HepG2 (cell line): ENCODE results near the gene ZNF526. TPM values are rescaled to one million over a fixed set of nuclear protein-coding genes. Genes with fewer than 3 reads are reported as not detected.

ENCODE experiments used
- EEA1 ChIP-seq: sonication (generic); formaldehyde crosslinking; IDR thresholded peaks from 2 replicates; pipeline ENCODE4 v1.5.1; 2020; ENCODE audit warnings: mild to moderate bottlenecking, missing genetic modification reagents, borderline replicate concordance
- FOSL2 ChIP-seq: sonication (generic); formaldehyde crosslinking; IDR thresholded peaks from 2 replicates; pipeline ENCODE4 v1.4.0; 2020; ENCODE audit warnings: missing genetic modification reagents
- GABPA ChIP-seq, 2 experiments: IDR thresholded peaks; 2 replicates each; pipeline ENCODE4 v1.6.1; 2011 to 2016; ENCODE audit warnings: low read depth in 2 of 2, low read length in 1 of 2, missing biosample characterization in 1 of 2, missing genetic modification characterization in 1 of 2
- HCFC1 ChIP-seq: fragments of 150-350 bp; IDR thresholded peaks from 2 replicates; pipeline ENCODE4 v1.6.1; 2014; ENCODE audit warnings: low read depth, low read length
- HMGA1 ChIP-seq: sonication (generic); formaldehyde crosslinking; conservative IDR thresholded peaks from 2 replicates; pipeline ENCODE4 v1.4.0; 2020; ENCODE audit warnings: missing genetic modification reagents
- MEF2D ChIP-seq: sonication (generic); formaldehyde crosslinking; IDR thresholded peaks from 2 replicates; pipeline ENCODE4 v1.5.1; 2020; ENCODE audit warnings: mild to moderate bottlenecking, missing genetic modification reagents
- MEIS1 ChIP-seq: sonication (generic); formaldehyde crosslinking; IDR thresholded peaks from 2 replicates; pipeline ENCODE4 v1.9.0; 2021; ENCODE audit warnings: mild to moderate bottlenecking, missing genetic modification reagents, moderate library complexity, borderline replicate concordance
- MYC ChIP-seq: sonication (generic); formaldehyde crosslinking; IDR thresholded peaks from 2 replicates; pipeline ENCODE4 v1.9.0; 2021; ENCODE audit warnings: missing genetic modification reagents, borderline replicate concordance
- PAX8 ChIP-seq: sonication (generic); formaldehyde crosslinking; IDR thresholded peaks from 2 replicates; pipeline ENCODE4 v1.8.0; 2022; ENCODE audit warnings: mild to moderate bottlenecking, missing genetic modification reagents, borderline replicate concordance
- PBX3 ChIP-seq: sonication (generic); formaldehyde crosslinking; IDR thresholded peaks from 2 replicates; pipeline ENCODE4 v1.8.1; 2023; ENCODE audit warnings: missing genetic modification reagents, inconsistent platforms, borderline replicate concordance
- PCBP2 ChIP-seq: fragments of 200-400 bp; formaldehyde crosslinking; optimal IDR thresholded peaks from 2 replicates; pipeline ENCODE3; 2018; ENCODE audit warnings: low read length, low read depth; ENCODE audit not compliant: poor library complexity, severe bottlenecking
- SMAD3 ChIP-seq: sonication (generic); formaldehyde crosslinking; IDR thresholded peaks from 2 replicates; pipeline ENCODE4 v1.4.0; 2020; ENCODE audit warnings: missing genetic modification reagents
- SNAPC5 ChIP-seq: sonication (generic); formaldehyde crosslinking; IDR thresholded peaks from 2 replicates; pipeline ENCODE4 v1.8.1; 2023; ENCODE audit warnings: mild to moderate bottlenecking, missing genetic modification reagents, borderline replicate concordance
- ZBTB8A ChIP-seq: sonication (generic); formaldehyde crosslinking; IDR thresholded peaks from 2 replicates; pipeline ENCODE4 v1.4.0; 2020; ENCODE audit warnings: mild to moderate bottlenecking, low read depth, missing genetic modification reagents, borderline replicate concordance
- ZNF205 ChIP-seq: IDR thresholded peaks from 2 replicates; pipeline ENCODE4 v1.6.1; 2018; ENCODE audit warnings: missing biosample characterization, missing genetic modification reagents
- ZNF253 ChIP-seq: sonication (generic); formaldehyde crosslinking; IDR thresholded peaks from 2 replicates; pipeline ENCODE4 v1.8.0; 2022; ENCODE audit warnings: mild to moderate bottlenecking, missing genetic modification reagents, borderline replicate concordance
- ZNF260 ChIP-seq: sonication (generic); formaldehyde crosslinking; IDR thresholded peaks from 2 replicates; pipeline ENCODE4 v1.4.0; 2020; ENCODE audit warnings: missing genetic modification reagents, low read depth, mild to moderate bottlenecking, borderline replicate concordance
- ZNF530 ChIP-seq: sonication (generic); formaldehyde crosslinking; IDR thresholded peaks from 2 replicates; pipeline ENCODE4 v1.5.0; 2020; ENCODE audit warnings: low read depth, mild to moderate bottlenecking, missing genetic modification reagents
- ZNF761 ChIP-seq: sonication (generic); formaldehyde crosslinking; conservative IDR thresholded peaks from 2 replicates; pipeline ENCODE4 v1.4.0; 2020; ENCODE audit warnings: mild to moderate bottlenecking, missing genetic modification reagents
- ZSCAN31 ChIP-seq: sonication (generic); formaldehyde crosslinking; IDR thresholded peaks from 2 replicates; pipeline ENCODE4 v1.5.0; 2020; ENCODE audit warnings: low read depth, mild to moderate bottlenecking, missing genetic modification reagents
- ZSCAN9 ChIP-seq: IDR thresholded peaks from 2 replicates; pipeline ENCODE4 v1.6.1; 2016; ENCODE audit warnings: borderline replicate concordance
- polyA plus RNA-seq, 8 experiments: library from polyadenylated mRNA; depleted of rRNA in 3 of 8; stranded (reverse) in 7 of 8; unstranded in 1 of 8; fragments of >200 nt; fragmentation: Illumina TruSeq in 4 of 8; extraction: Trizol in 4 of 8; gene quantifications; 2 replicates each; pipeline versions ENCODE4 v1.2.1 to v1.2.3, GENCODE V29; 2011 to 2016; ENCODE audit warnings: low read depth in 4 of 8, missing spikeins in 1 of 8, mixed read lengths in 1 of 8; ENCODE audit not compliant: insufficient read depth in 1 of 8
- total RNA-seq, 5 experiments: library from RNA; depleted of rRNA; stranded (reverse); fragments of >200 nt; fragmentation: Illumina TruSeq; extraction: Trizol; gene quantifications; 2 replicates each; pipeline ENCODE4 v1.2.3, GENCODE V29; 2016; ENCODE audit warnings: low read depth in 1 of 5
- TF ChIP-seq, protein P1 (sequence below): sonication (generic); formaldehyde crosslinking; IDR thresholded peaks from 2 replicates; pipeline ENCODE4 v1.5.1; 2020; ENCODE audit warnings: mild to moderate bottlenecking, missing genetic modification reagents, borderline replicate concordance
- TF ChIP-seq, protein P2 (sequence below): sonication (generic); formaldehyde crosslinking; IDR thresholded peaks from 2 replicates; pipeline ENCODE4 v1.8.1; 2022; ENCODE audit warnings: low read depth, mild to moderate bottlenecking, missing genetic modification reagents
- TF ChIP-seq, protein P3 (sequence below): IDR thresholded peaks from 2 replicates; pipeline ENCODE4 v1.6.1; 2016

Gene ZNF526
- total and polyA plus RNA-seq, 2 of the 13 experiments (the other 11 are each of a cell fraction or from before 2014, with no cell fraction given): 3.3 to 8.4 TPM

- TF ChIP-seq MYC (CRISPR knock-in tag) (peak; percentile 73; the same call in 1 of the 2 replicates), SNAPC5 (CRISPR knock-in tag) (no peak), ZNF253 (CRISPR knock-in tag) (no peak), ZNF205 (CRISPR knock-in tag) (0 out of 2 replicates have a peak, but pooled peaks have one; percentile 30), SMAD3 (no peak), PAX8 (CRISPR knock-in tag) (0 out of 2 replicates have a peak, but pooled peaks have one; percentile 13), ZSCAN31 (CRISPR knock-in tag) (no peak), PCBP2 (no peak), MEIS1 (CRISPR knock-in tag) (peak; percentile 69; the same call in 1 of the 2 replicates), ZNF530 (CRISPR knock-in tag) (no peak), MEF2D (CRISPR knock-in tag) (no peak), HMGA1 (CRISPR knock-in tag) (no peak), GABPA (IDR thresholded peaks at IDR 0.05; ENCODE audit: low read depth, low read length) (no peak), GABPA (CRISPR knock-in tag; IDR thresholded peaks at IDR 0.05; ENCODE audit: low read depth) (no peak), ZSCAN9 (CRISPR knock-in tag) (no peak), ZBTB8A (CRISPR knock-in tag) (no peak), HCFC1 (no peak), EEA1 (CRISPR knock-in tag) (no peak), ZNF761 (CRISPR knock-in tag) (no peak), PBX3 (CRISPR knock-in tag) (no peak), ZNF260 (CRISPR knock-in tag) (no peak), FOSL2 (CRISPR knock-in tag) (no peak)
- TF ChIP-seq, protein P1, sequence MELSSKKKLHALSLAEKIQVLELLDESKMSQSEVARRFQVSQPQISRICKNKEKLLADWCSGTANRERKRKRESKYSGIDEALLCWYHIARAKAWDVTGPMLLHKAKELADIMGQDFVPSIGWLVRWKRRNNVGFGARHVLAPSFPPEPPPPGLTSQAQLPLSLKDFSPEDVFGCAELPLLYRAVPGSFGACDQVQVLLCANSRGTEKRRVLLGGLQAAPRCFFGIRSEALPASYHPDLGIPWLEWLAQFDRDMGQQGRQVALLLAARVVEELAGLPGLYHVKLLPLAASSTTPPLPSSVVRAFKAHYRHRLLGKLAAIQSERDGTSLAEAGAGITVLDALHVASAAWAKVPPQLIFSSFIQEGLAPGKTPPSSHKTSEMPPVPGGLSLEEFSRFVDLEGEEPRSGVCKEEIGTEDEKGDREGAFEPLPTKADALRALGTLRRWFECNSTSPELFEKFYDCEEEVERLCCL (CRISPR knock-in tag): no peak
- TF ChIP-seq, protein P2, sequence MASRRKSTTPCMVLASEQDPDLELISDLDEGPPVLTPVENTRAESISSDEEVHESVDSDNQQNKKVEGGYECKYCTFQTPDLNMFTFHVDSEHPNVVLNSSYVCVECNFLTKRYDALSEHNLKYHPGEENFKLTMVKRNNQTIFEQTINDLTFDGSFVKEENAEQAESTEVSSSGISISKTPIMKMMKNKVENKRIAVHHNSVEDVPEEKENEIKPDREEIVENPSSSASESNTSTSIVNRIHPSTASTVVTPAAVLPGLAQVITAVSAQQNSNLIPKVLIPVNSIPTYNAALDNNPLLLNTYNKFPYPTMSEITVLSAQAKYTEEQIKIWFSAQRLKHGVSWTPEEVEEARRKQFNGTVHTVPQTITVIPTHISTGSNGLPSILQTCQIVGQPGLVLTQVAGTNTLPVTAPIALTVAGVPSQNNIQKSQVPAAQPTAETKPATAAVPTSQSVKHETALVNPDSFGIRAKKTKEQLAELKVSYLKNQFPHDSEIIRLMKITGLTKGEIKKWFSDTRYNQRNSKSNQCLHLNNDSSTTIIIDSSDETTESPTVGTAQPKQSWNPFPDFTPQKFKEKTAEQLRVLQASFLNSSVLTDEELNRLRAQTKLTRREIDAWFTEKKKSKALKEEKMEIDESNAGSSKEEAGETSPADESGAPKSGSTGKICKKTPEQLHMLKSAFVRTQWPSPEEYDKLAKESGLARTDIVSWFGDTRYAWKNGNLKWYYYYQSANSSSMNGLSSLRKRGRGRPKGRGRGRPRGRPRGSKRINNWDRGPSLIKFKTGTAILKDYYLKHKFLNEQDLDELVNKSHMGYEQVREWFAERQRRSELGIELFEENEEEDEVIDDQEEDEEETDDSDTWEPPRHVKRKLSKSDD: no peak; the same call in 1 of the 2 replicates
- TF ChIP-seq, protein P3, sequence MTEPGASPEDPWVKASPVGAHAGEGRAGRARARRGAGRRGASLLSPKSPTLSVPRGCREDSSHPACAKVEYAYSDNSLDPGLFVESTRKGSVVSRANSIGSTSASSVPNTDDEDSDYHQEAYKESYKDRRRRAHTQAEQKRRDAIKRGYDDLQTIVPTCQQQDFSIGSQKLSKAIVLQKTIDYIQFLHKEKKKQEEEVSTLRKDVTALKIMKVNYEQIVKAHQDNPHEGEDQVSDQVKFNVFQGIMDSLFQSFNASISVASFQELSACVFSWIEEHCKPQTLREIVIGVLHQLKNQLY (CRISPR knock-in tag): no peak
These were observed 34.2 kb downstream of the ZNF526 start (continued) for GRCh38 chr19:42254089-42254849.
